ENCODE data around the gene SVIL.
"Not testable (repeated sequence)": the region's sequence is repeated elsewhere in the genome, so short reads cannot be mapped to it uniquely, and the experiment has no call there.

The SVIL gene

DNA sequence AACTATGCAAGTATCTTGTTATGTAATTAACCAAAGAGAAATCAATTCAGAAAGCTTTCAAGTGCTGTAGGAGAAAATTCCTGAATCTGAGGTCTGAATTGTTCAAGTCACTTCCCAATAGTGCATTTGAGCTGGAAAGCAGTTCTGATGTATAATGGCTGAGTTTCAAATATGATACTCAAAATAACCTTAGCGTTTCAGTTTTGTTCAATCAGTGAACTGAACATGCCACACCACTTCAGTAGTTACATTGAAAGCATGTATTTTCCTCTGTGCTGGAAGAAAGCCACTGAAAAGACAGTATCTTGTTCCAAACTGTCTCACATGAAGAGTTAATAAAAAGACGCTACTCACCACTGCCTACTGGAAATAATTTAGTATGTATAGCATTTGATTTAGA is 64.5 kb downstream of the SVIL start:
- DNase-seq = not testable (repeated sequence)

DNA sequence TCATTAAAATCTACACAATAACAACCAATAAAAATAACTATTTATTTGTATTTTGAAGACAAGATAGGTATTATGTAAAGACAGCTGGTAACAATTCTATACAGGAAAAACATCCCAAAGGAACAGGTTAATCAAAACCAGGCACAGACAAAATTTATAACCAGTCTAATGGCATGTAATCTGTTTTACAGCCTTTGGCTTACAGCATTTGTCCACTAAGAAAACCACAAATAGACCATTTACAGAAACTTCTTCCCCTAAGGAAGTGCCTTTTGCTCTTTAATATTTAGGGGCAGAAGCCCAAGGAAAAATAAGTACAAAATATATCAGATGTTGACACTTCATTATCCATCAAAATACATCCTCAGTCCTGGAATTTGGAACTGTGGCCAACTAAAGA is 65.0 kb downstream of the SVIL start:
- DNase-seq = no peak

GRCh38 chr10:29567003-29567402 is 67.8 kb downstream of the SVIL start:
- DNase-seq = no peak

- not testable (repeated sequence) for DNase-seq
These were observed 68.6 kb downstream of the SVIL start for GRCh38 chr10:29566209-29566608.

DNA sequence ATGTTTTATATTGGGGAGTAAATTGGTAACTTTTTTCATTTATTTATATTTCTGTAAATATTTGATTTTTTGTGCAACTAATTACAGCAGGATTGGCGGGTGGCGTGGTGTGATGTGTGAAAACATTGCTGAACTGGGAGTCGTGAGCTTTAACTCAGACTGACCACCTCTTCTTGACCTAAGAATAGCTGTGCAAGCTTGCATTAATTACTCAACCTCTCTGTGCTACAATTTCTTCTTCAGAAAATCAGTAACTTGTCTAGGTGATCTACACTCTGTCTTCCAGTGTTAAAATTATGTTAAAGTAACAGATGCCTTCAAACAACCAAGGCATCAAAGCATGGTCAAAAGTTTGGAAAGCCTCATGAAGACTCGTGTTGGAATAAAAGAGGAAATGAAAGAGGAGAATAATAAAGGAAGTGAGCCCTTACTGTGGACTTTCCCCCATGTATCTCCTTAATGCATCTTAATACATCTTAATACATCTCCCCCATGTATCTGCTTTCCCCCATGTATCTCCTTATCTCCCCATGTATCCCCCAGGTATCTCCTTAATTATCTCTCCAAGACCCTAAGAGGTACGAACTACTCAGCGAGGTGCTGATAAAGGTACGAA is 71.2 kb downstream of the SVIL start:
- DNase-seq = no peak

- not testable (repeated sequence) for DNase-seq
These were observed 71.8 kb downstream of the SVIL start for GRCh38 chr10:29563006-29563405.

- DNase-seq = no peak
These were observed 74.8 kb downstream of the SVIL start for GRCh38 chr10:29559996-29560395.

- DNase-seq = no peak
These were observed 77.1 kb downstream of the SVIL start for GRCh38 chr10:29557665-29558064.

DNA sequence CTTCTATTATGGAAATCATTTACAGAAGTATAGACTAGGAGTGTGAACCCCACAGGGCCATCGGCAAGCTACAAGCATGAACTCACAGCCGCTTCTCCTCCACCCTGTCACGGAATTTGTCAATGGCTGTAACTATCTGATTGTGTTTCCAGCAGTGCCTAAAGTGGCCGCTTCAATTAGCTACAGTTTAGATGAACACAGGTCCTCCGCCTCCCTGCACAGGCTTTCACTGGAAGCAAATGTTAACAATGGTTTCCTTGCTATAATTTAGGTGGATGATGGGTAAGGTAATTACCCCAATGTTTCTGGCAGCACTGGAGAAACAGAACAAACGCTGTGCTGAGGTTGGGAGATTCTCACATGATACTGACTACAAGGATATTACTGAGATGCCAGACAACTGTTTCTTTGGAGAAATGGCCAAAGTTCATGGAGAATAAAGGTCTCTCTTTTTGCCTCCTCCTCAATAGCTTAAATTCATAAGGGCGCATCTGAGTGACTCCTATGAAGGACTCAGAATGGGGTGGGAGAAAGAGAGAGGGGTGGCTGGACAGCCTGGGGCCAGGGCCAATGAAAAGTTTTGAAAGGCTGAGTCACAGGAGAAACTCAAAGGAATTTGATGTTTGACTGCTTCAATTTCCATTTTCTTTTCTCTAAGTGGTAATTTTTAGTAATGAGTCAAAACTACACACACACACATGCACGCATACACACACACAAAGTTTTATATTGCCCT is 78.9 kb downstream of the SVIL start:
- no peak for DNase-seq

DNA sequence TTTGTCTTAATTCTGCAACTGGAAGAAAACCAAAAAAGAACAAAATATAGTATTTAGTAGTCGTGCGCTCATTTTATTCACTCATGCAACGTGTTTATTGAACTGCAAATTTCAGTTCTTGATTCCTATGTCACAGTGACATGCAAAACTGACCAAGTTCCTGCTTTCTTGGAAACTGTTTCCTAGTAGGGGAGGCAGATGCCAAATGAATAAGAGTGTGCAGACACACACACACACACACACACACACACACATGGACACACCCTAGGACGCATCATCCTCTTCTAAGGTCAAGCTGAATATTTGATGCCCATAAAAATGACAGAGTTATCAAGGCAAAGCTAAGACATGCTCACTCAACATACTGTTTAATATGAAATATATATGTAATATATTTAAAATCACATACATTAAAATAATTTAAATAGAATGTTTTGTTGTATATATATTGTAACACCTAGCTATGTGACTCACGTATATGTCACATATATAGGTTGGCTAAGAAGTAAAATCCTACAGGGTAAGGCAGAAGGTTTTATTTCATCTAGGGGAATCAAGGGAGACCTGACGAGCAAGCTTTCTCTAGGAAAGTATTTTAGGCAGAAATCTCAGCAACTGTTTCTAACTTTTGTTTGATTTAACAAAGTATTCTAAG is 79.6 kb downstream of the SVIL start:
- no peak for DNase-seq

DNA sequence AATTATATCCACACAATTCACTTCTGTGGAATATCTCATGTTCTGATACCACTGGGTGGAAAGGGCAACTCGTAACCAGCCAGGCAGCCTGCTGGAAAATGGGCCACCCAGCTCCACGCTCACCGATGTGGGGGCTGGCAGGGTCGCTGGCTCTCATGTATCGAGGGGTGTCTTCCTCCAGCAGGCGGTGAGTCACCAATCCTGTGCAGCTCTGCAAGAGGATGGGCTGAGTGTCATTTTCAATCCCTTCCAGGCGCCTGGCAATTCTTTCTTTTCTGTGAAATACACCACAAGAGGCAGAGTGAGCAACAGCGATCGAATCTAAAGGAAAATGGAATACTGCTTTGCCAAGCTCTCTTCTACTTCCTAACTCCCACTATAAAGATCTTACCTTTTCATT is 80.1 kb downstream of the SVIL start:
- DNase-seq = no peak

DNA sequence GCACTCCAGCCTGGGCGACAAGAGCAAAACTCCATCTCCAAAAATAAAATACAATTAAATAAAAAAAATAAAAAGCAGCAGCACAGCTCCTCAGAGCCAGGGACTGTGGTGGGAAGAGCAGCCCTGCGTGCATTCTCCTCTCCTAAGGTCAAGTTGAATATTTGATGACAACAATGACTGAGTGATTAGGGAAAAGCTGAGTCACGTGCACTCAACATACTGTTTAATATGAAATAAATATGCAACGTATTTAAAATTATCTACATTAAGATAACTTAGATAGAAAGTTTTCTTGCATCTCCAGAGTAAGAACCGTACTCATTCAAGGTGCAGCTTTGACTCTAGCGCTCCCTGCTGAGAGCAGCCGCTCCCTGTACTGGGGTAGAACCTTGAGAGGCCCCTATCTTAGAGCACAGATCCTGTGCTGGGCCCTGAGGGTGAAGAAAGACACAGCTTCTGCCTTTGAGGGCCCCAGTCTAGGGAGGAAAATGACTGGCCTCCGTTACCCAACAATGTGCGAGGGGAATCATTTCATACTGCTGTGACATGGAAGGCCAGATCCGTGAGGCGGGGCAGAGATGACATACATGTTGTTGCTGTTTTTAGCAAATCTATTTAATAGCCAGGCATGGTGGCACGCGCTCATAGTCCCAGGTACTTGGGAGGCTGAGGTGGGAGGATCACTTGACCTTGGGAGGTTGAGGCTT is 81.1 kb downstream of the SVIL start:
- no peak for DNase-seq

GRCh38 chr10:29553116-29553515 is 81.7 kb downstream of the SVIL start:
- not testable (repeated sequence) for DNase-seq

DNA sequence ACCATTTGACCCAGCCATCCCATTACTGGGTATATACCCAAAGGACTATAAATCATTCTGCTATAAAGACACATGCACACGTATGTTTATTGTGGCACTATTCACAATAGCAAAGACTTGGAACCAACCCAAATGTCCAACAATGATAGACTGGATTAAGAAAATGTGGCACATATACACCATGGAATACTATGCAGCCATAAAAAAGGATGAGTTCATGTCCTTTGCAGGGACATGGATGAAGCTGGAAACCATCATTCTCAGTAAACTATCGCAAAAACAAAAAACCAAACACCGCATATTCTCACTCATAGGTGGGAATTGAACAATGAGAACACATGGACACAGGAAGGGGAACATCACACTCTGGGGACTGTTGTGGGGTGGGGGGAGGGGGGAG is 85.3 kb downstream of the SVIL start:
- not testable (repeated sequence) for DNase-seq

DNA sequence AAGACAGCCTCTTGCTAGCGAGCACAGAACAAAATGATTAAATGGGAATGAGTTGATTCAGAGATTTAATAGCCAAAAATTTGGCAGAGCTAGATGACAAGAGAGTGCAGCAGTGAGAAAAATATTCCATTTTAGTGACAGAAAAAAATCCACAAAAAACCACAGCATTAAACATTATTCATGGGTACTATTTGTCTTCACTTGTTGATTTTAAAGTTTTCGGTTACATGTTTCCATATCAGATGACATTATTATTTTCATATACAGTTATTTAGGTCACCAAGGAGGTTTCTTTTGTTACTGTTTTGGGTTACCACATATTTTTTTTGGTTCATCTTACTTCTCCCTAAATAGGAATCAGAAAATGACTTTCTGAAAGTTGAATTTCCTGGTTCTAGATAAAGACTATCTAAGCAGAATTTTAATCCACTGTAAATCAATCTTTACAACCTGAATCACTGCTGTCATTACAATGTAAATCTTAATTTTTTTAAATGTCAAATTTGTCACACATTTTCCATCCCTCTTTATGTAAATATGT is 87.9 kb downstream of the SVIL start:
- no peak for DNase-seq

DNA sequence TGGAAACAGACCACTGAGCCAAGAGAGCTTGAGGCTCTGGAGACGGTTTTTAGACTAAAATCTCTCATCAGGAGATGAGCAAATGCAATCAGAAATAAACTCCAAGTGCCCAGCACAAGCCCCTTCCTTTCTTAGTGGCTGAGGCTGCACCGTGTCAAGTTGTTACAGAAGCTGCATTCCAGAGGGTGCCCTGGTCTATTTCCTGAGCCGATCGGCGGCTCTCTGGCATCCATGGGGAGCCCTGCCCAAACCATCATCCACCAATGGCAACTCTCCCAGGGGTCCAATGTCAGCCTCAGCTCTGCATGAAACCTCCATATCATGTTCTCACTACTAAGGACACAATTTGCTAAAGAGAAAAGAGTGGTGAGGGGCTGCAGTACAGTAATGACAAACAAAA is 89.6 kb downstream of the SVIL start:
- no peak for DNase-seq

- no peak for DNase-seq
These were observed 91.1 kb downstream of the SVIL start for GRCh38 chr10:29543715-29544114.

DNA sequence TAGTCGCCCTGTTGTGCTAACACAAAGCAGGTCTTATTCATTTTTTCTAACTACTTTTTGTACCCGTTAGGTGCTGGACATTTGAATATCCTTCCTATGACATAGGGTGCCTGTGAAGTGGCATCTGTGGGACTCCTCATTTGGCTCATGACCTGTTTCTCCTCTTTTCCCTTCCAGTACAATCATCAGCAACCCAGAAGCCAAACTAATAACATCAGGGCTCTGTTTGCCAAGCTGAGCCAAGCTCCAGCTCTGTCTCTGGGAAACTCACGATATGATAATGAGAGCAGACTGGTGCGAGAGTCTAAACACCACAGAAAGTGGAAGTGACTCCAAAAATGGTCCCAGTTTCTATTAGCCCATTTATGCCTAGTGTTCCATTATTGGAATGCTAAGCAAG is 92.0 kb downstream of the SVIL start:
- no peak for DNase-seq

DNA sequence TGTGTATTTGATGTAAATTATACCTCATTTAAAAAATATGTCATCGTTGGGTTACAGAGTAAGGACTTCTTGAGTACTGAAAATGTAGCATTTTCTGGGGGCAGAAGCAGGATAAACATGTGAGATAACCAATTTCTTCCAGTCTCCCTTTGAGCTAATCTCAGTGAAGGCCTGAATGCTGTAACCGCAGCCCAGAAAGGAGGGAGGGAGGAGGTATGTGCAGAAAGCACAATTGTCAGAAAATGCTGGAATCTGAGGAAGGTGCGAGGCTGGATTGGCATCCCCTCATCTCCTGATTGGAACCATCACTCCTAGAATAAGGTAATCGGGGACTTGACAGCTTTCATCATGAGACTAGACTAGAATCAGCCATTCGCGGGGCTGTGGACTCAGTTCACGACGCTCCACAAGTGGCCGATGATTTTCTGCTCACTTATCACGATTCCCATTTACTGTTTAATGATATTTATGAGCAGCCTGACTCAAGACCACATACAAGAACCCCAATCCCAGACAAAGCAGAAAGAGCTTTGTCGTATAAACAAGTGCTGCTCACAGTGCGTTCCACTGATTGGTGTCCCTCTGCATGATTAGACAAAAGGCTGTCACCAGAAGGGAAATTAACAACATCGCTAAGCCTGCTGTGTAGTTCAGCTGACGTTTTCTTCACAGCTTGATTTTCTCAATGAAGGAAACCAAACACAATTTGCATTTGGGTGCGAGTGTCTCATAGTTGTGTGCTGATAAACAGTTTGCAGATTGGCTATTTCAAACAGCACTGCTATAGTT is 93.2 kb downstream of the SVIL start:
- no peak for DNase-seq

DNA sequence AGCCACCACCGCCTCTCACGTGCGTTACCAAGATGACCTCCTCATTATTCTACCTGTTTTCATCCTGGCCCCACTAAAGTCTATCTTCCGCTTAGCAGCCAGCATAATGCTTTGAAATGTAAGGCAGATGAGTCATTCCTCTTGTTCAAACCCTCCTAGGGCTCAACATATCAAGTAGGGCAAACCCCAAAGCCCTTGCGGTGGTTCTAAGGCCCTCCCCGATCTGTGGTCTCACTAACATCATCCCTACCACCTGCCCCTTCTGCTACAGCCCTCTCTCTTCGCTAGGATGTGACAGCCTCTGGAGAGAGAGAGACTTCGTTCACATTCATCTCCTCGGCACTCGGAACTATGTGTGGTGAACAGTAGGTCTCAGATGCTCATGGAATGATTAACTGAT is 94.8 kb downstream of the SVIL start:
- no peak for DNase-seq

- DNase-seq = no peak
These were observed 95.4 kb downstream of the SVIL start for GRCh38 chr10:29539412-29539811.

DNA sequence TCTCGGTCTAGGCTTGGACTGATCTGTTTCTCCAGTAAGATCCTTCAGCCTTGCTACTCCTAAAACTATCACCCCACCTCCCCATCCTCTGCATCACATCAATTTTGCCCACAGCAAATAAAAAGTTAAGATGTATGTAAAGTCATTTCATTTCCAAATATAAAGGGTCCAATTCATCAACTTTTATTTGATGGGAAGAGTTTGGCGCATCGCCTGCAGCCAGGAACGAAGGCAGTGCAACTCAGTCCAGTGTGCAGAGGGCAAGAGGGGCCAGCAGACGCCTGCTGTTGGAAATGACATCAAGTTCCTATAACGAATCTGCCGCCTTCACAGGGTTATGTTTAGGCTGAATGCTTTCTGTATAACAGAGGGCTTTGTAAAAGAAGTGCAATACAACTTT is 97.0 kb downstream of the SVIL start:
- no peak for DNase-seq

GRCh38 chr10:29536691-29537090 is 98.1 kb downstream of the SVIL start:
- DNase-seq = not testable (repeated sequence)
